Neural cell (in vitro differentiated cells): Measurements from ENCODE around the gene DIS3L2. TPM values are rescaled to one million over a fixed set of nuclear protein-coding genes. Genes with fewer than 3 reads are reported as not detected.

ENCODE experiments used
- H2AFZ ChIP-seq: fragments of 200-600, 300-800 bp; sonication (generic), shearing (Covaris generic); 2 replicates; pipeline ENCODE4 v1.6.0; 2014; ENCODE audit warnings: low read depth, mild to moderate bottlenecking, antibody characterized with exemption, low read length, moderate library complexity
- H3F3A ChIP-seq: fragments of 200-600 bp; shearing (Covaris generic); 2 replicates; pipeline ENCODE4 v1.6.1; 2016; ENCODE audit warnings: mild to moderate bottlenecking, moderate library complexity, mixed read lengths, antibody characterized with exemption, low read length; ENCODE audit not compliant: insufficient read depth, poor library complexity, severe bottlenecking
- H3K27ac ChIP-seq: fragments of 200-600, 300-800 bp; sonication (generic), shearing (Covaris generic); 2 replicates; pipeline ENCODE4 v1.5.1; 2014; ENCODE audit warnings: mild to moderate bottlenecking, low read length, moderate library complexity
- H3K27me3 ChIP-seq: fragments of 300-800, 200-600 bp; sonication (generic), shearing (Covaris generic); 2 replicates; pipeline ENCODE4 v1.6.0; 2014; ENCODE audit warnings: mild to moderate bottlenecking, low read depth, low read length, moderate library complexity; ENCODE audit not compliant: insufficient read depth
- H3K36me3 ChIP-seq: fragments of 300-800, 200-600 bp; sonication (generic), shearing (Covaris generic); 2 replicates; pipeline ENCODE4 v1.5.1; 2014; ENCODE audit warnings: mild to moderate bottlenecking, antibody characterized with exemption, low read length, moderate library complexity; ENCODE audit not compliant: insufficient read depth
- H3K4me2 ChIP-seq: fragments of 300-800, 200-600 bp; sonication (generic), shearing (Covaris generic); 2 replicates; pipeline ENCODE4 v1.6.0; 2014; ENCODE audit warnings: mild to moderate bottlenecking, low read length
- H3K4me3 ChIP-seq: fragments of 300-800, 200-600 bp; sonication (generic), shearing (Covaris generic); 2 replicates; pipeline ENCODE4 v1.5.1; 2014; ENCODE audit warnings: mild to moderate bottlenecking, low read length, moderate library complexity
- H3K79me2 ChIP-seq: fragments of 200-600 bp; shearing (Covaris generic); replicated peaks from 2 replicates; pipeline ENCODE4 v1.6.0; 2014; ENCODE audit warnings: mild to moderate bottlenecking, low read length, moderate library complexity; ENCODE audit not compliant: insufficient read depth
- H3K9ac ChIP-seq: fragments of 300-800, 200-600 bp; sonication (generic), shearing (Covaris generic); 2 replicates; pipeline ENCODE4 v1.6.1; 2016; ENCODE audit warnings: mild to moderate bottlenecking, low read length, mixed read lengths
- H3K9me2 ChIP-seq: fragments of 200-600 bp; shearing (Covaris generic); 2 replicates; pipeline ENCODE4 v1.6.1; 2016; ENCODE audit warnings: mild to moderate bottlenecking, low read length, mixed read lengths; ENCODE audit not compliant: insufficient read depth
- H3K9me3 ChIP-seq: fragments of 200-600, 300-800 bp; sonication (generic), shearing (Covaris generic); 2 replicates; pipeline ENCODE4 v1.6.1; 2016; ENCODE audit warnings: mild to moderate bottlenecking, mixed run types, low read length, moderate library complexity, mixed read lengths
- H4K20me1 ChIP-seq: fragments of 200-600 bp; shearing (Covaris generic); 2 replicates; pipeline ENCODE4 v1.6.1; 2016; ENCODE audit warnings: mild to moderate bottlenecking, mixed run types; ENCODE audit not compliant: insufficient read depth
- EP300 ChIP-seq: fragments of 450-650 bp; conservative IDR thresholded peaks from 2 replicates; pipeline ENCODE4 v1.6.1; 2014; ENCODE audit warnings: antibody characterized with exemption, mild to moderate bottlenecking, moderate library complexity; ENCODE audit not compliant: poor library complexity, severe bottlenecking
- EZH2 ChIP-seq: fragments of 200-600, 300-800 bp; shearing (Covaris generic), sonication (generic); IDR thresholded peaks from 2 replicates; pipeline ENCODE4 v1.6.1; 2014; ENCODE audit warnings: antibody characterized with exemption, low read length, borderline replicate concordance, mild to moderate bottlenecking; ENCODE audit not compliant: insufficient read depth, poor library complexity, severe bottlenecking
- MXI1 ChIP-seq: fragments of 450-650 bp; conservative IDR thresholded peaks from 2 replicates; pipeline ENCODE4 v1.6.1; 2014; ENCODE audit warnings: antibody characterized with exemption, mild to moderate bottlenecking; ENCODE audit not compliant: poor library complexity, severe bottlenecking
- POLR2AphosphoS5 ChIP-seq: IDR thresholded peaks from 2 replicates; pipeline ENCODE4 v1.6.1; 2012
- RAD21 ChIP-seq: fragments of 450-650 bp; conservative IDR thresholded peaks from 2 replicates; pipeline ENCODE4 v1.6.1; 2014; ENCODE audit warnings: antibody characterized with exemption, mild to moderate bottlenecking, moderate library complexity
- SMC3 ChIP-seq: fragments of 450-650 bp; conservative IDR thresholded peaks from 2 replicates; pipeline ENCODE4 v1.6.1; 2014; ENCODE audit warnings: antibody characterized with exemption, mild to moderate bottlenecking, moderate library complexity; ENCODE audit not compliant: poor library complexity
- TAF1 ChIP-seq: IDR thresholded peaks from 2 replicates; pipeline ENCODE4 v1.6.1; 2012; ENCODE audit warnings: low read depth
- polyA plus RNA-seq: library from polyadenylated mRNA; depleted of rRNA; stranded (reverse); fragments of >200 nt; gene quantifications from 2 replicates; pipeline ENCODE4 v1.2.3, GENCODE V29; 2014
- TF ChIP-seq, protein P1 (sequence below): IDR thresholded peaks from 2 replicates; pipeline ENCODE4 v1.6.1; 2012; ENCODE audit warnings: borderline replicate concordance
- TF ChIP-seq, protein P2 (sequence below): fragments of 450-650 bp; IDR thresholded peaks from 2 replicates; pipeline ENCODE4 v1.5.1; 2014; ENCODE audit warnings: antibody characterized with exemption, mild to moderate bottlenecking, moderate library complexity; ENCODE audit not compliant: poor library complexity, severe bottlenecking

DIS3L2 gene
- polyA plus RNA-seq, 1 donor from 2014 or later, result 20.0 TPM

DNA sequence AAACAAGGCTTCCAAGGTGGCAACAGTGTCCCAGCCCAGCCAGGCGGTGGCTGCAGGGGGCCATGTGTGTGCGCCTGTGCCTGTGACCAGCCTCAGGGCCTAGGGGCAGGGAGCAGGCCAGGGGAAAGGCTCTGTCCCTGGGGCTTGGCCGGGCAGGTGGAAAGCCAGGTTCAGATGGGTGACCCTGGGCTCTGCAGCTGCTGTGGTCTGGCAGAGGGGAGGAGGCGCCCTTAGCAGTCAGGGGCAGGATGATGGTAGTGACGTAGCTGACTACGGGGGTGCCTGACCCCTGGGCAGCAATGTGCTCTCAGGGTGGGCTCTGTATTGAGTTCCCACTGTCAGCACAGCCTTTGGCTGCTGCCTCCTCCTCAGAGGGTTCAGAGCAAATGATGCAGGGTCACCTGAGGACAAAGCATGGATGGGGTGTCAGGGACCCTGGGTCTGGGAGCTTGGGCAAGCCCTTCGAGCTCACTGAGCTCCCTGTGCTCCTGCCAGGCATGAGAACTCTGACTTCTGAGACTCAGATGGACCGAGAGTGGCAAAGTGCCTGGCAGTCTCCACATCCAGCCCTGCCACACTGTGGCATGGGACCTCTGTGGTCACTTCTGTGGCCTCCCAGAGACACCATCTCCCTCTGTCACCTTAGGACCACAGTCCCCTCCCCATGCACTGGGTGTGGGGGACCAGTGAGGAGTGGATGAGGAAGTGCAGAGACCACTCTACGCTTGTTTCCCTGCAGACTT is 360.5 kb downstream of the DIS3L2 start:
- H3K27me3 ChIP-seq, result no peaks in the 10 kb centered on the region
- H3K9ac ChIP-seq, result no peak overlapping the region
- no peak overlapping the region for H2AFZ ChIP-seq
- H3F3A ChIP-seq, result no peaks in the 10 kb centered on the region
- no peak overlapping the region for H3K4me2 ChIP-seq
- no peak overlapping the region for H3K27ac ChIP-seq
- H4K20me1 ChIP-seq, result no peaks in the 10 kb centered on the region
- H3K36me3 ChIP-seq, result no peaks in the 10 kb centered on the region
- no peak overlapping the region for H3K4me3 ChIP-seq
- H3K79me2 ChIP-seq, result no peaks in the 10 kb centered on the region
- no peaks in the 10 kb centered on the region for H3K9me2 ChIP-seq
- no peaks in the 10 kb centered on the region for H3K9me3 ChIP-seq
- no peak for TF ChIP-seq POLR2AphosphoS5
- TF ChIP-seq, protein P1, sequence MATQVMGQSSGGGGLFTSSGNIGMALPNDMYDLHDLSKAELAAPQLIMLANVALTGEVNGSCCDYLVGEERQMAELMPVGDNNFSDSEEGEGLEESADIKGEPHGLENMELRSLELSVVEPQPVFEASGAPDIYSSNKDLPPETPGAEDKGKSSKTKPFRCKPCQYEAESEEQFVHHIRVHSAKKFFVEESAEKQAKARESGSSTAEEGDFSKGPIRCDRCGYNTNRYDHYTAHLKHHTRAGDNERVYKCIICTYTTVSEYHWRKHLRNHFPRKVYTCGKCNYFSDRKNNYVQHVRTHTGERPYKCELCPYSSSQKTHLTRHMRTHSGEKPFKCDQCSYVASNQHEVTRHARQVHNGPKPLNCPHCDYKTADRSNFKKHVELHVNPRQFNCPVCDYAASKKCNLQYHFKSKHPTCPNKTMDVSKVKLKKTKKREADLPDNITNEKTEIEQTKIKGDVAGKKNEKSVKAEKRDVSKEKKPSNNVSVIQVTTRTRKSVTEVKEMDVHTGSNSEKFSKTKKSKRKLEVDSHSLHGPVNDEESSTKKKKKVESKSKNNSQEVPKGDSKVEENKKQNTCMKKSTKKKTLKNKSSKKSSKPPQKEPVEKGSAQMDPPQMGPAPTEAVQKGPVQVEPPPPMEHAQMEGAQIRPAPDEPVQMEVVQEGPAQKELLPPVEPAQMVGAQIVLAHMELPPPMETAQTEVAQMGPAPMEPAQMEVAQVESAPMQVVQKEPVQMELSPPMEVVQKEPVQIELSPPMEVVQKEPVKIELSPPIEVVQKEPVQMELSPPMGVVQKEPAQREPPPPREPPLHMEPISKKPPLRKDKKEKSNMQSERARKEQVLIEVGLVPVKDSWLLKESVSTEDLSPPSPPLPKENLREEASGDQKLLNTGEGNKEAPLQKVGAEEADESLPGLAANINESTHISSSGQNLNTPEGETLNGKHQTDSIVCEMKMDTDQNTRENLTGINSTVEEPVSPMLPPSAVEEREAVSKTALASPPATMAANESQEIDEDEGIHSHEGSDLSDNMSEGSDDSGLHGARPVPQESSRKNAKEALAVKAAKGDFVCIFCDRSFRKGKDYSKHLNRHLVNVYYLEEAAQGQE, result no peak
- TF ChIP-seq EZH2, result no peak
- TF ChIP-seq RAD21, result no peak
- TF ChIP-seq MXI1, result no peak
- TF ChIP-seq EP300, result no peak
- no peak for TF ChIP-seq SMC3

DNA sequence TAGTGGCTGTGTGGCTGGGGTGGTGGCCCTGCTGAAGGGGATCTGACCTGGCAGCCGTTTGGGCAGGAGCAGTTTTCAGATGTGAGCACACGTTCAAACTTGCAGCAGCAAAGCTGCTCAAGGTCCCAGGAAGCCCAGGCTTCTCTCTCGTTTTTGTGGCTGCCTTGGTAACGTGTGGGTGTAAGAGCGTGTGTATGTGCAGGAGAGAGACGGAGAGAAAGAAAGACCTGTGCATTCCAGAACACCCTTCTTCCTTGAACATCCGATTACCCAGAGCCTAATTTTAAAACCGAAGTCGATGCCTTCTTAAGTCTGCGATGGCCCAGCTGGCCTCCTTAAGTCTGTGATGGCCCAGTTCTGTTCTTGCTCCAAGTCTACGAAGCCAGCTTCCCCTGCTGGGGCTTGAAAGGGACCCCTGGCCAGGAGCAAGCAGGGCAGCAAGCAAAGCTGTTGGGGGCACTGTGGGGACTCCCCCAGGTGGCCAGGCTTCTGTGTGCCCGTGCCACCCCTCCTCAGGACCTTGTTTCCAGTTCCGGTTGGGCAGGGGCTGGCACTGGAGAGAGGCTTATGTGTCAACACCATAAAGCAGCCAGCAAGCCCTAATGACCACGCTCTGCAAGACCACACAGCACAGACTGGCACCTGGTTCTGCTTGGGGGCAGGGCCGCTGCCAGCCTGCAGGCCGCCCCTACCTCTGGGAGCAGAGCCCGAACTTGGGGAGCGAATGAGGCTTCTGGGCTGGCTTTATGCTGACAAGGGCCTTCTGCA is 361.2 kb downstream of the DIS3L2 start:
- no peak overlapping the region for H3K27ac ChIP-seq

More for the DNA sequence above, 361.2 kb downstream of the DIS3L2 start:
- H3K27me3 ChIP-seq, result no peaks in the 10 kb centered on the region
- H3K4me3 ChIP-seq, result no peak overlapping the region
- H3K4me2 ChIP-seq, result no peak overlapping the region
- no peaks in the 10 kb centered on the region for H3K79me2 ChIP-seq
- H3K9me2 ChIP-seq, result no peaks in the 10 kb centered on the region
- no peaks in the 10 kb centered on the region for H3K9me3 ChIP-seq
- no peak overlapping the region for H3K9ac ChIP-seq
- H2AFZ ChIP-seq, result no peak overlapping the region
- H3F3A ChIP-seq, result no peaks in the 10 kb centered on the region
- H4K20me1 ChIP-seq, result no peaks in the 10 kb centered on the region
- no peaks in the 10 kb centered on the region for H3K36me3 ChIP-seq
- TF ChIP-seq SMC3, result no peak
- TF ChIP-seq, protein P1, result no peak
- TF ChIP-seq TAF1, result no peak
- no peak for TF ChIP-seq EZH2
- no peak for TF ChIP-seq EP300
- no peak for TF ChIP-seq MXI1
- TF ChIP-seq, protein P2, sequence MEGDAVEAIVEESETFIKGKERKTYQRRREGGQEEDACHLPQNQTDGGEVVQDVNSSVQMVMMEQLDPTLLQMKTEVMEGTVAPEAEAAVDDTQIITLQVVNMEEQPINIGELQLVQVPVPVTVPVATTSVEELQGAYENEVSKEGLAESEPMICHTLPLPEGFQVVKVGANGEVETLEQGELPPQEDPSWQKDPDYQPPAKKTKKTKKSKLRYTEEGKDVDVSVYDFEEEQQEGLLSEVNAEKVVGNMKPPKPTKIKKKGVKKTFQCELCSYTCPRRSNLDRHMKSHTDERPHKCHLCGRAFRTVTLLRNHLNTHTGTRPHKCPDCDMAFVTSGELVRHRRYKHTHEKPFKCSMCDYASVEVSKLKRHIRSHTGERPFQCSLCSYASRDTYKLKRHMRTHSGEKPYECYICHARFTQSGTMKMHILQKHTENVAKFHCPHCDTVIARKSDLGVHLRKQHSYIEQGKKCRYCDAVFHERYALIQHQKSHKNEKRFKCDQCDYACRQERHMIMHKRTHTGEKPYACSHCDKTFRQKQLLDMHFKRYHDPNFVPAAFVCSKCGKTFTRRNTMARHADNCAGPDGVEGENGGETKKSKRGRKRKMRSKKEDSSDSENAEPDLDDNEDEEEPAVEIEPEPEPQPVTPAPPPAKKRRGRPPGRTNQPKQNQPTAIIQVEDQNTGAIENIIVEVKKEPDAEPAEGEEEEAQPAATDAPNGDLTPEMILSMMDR, result no peak
- TF ChIP-seq POLR2AphosphoS5, result no peak
- TF ChIP-seq RAD21, result no peak
